DMS79 treated with DMSO at 0.1 percent for 48 hours (cell line): ENCODE measurements around the gene EPB41.
A peak's percentile ranks its signal among the peaks of the same experiment; 100 is the strongest.
"Not testable (repeated sequence)": the region's sequence is repeated elsewhere in the genome, so short reads cannot be mapped to it uniquely, and the experiment has no call there.

ENCODE experiments used
- DNase-seq: peaks from one replicate; lab custom pipeline; 2025; lab: John Stamatoyannopoulos, UW

The EPB41 gene

GRCh38 chr1:29112705-29113412, 198.5 kb downstream of the EPB41 start:
- no peak for DNase-seq

GRCh38 chr1:29113413-29114117, 199.2 kb downstream of the EPB41 start:
- no peak for DNase-seq

- DNase-seq: no peak
Measured at GRCh38 chr1:29114654-29115053, 200.3 kb downstream of the EPB41 start.

- no peak for DNase-seq
Measured at GRCh38 chr1:29117381-29117780, 203.0 kb downstream of the EPB41 start.

GRCh38 chr1:29119121-29119929, 205.0 kb downstream of the EPB41 start:
- no peak for DNase-seq

- no peak for DNase-seq
Measured at GRCh38 chr1:29120367-29120766, 206.0 kb downstream of the EPB41 start.

GRCh38 chr1:29120947-29121485, 206.6 kb downstream of the EPB41 start:
- peak; percentile 30 for DNase-seq

- no peak for DNase-seq
Measured at GRCh38 chr1:29121516-29121935, 207.2 kb downstream of the EPB41 start.

GRCh38 chr1:29121936-29122681, 207.7 kb downstream of the EPB41 start:
- no peak for DNase-seq

GRCh38 chr1:29122682-29123052, 208.3 kb downstream of the EPB41 start:
- no peak for DNase-seq

- peak; percentile 25 for DNase-seq
Measured at GRCh38 chr1:29123053-29123886, 208.9 kb downstream of the EPB41 start.

GRCh38 chr1:29123887-29124365, 209.6 kb downstream of the EPB41 start, which contains the start of gene TMEM200B:
Gene TMEM200B (minus strand): TSS chr1:29123903. CDS start chr1:29121828, 2,075 bp downstream.
- DNase-seq: no peak

GRCh38 chr1:29124366-29125236, 210.2 kb downstream of the EPB41 start:
- no peak for DNase-seq

GRCh38 chr1:29125237-29125641, 210.9 kb downstream of the EPB41 start:
- no peak for DNase-seq

GRCh38 chr1:29125788-29126187, 211.4 kb downstream of the EPB41 start:
- DNase-seq: no peak

- DNase-seq: no peak
Measured at GRCh38 chr1:29126198-29126597, 211.8 kb downstream of the EPB41 start.

GRCh38 chr1:29128739-29129138, 214.4 kb downstream of the EPB41 start:
- no peak for DNase-seq

- DNase-seq: no peak
Measured at GRCh38 chr1:29129916-29130315, 215.5 kb downstream of the EPB41 start.

- not testable (repeated sequence) for DNase-seq
Measured at GRCh38 chr1:29131056-29131455, 216.7 kb downstream of the EPB41 start.
